Caki2 (cell line): ENCODE results near the gene DDO. TPM values are rescaled to one million over a fixed set of nuclear protein-coding genes. Genes with fewer than 3 reads are reported as not detected.
"Not testable (repeated sequence)": the region's sequence is repeated elsewhere in the genome, so short reads cannot be mapped to it uniquely, and the experiment has no call there.

Source experiments
- DNase-seq: peaks from one replicate; pipeline ENCODE4 v3.0.0-alpha.2; 2015; ENCODE audit warnings: low read depth
- in situ Hi-C: cut with HindIII; loops from 2 replicates; pipeline ENCODE4 v1.10.0; 2016; ENCODE audit warnings: low sequenced_read_pairs, low pct_unique_long_range_greater_than_20kb, mixed read lengths
- total RNA-seq: library from RNA; depleted of rRNA; stranded (reverse); fragments of >200 nt; shearing (Covaris generic); gene quantifications from 2 replicates; pipeline ENCODE4 v1.2.3, GENCODE V29; 2014; ENCODE audit warnings: low replicate concordance; rRNA removed

DDO gene
- total RNA-seq, 1 experiment from 2014 or later, result 6.9 TPM

DNA sequence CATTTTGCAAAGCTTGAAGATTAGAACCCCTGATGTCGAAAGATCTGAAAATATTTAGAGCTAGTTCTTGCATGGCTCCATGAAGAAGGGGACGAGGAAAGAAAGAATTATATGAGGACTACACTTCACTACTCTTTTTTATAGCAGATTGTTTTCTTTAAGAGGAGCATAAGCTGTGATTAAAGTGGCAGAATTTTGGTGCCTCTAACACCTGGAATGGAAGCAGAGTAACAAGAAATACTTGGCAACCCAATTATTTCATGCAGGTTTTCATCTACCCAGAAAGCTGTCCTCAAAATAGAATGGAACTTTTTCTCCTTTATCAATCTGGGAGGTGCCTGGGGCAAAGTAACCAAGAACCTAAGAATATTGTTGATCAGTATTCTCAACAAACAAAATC, 61.2 kb downstream of the DDO start:
- DNase-seq, result no peak
- in situ Hi-C loops, result no loop called here

DNA sequence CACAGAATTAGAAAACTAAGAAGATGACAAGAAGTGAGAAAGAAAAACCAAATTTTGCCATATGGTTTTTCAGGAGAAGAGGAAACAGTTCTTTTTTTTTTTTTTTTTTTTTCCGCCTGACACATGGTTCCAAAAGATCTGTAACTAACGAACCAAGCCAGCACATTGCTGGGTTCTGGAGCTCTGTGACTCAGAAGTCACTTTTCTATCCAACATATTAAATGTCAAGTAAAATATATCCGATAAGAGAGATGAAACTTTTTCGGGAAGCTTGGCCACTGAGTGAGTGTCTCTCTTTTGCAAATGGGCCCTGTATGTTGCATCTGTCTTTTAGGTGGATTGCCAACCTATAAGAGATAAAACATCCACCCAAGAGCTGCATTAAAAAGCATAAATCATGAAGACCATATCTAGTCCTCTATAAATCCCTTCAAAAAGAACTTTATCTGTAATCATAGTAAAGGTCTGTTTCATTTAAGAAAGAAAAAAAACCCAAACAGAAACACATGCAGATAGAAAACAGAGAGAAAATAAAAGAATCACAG, 61.8 kb downstream of the DDO start:
- DNase-seq, result no peak
- in situ Hi-C loops, result no loop called here

DNA sequence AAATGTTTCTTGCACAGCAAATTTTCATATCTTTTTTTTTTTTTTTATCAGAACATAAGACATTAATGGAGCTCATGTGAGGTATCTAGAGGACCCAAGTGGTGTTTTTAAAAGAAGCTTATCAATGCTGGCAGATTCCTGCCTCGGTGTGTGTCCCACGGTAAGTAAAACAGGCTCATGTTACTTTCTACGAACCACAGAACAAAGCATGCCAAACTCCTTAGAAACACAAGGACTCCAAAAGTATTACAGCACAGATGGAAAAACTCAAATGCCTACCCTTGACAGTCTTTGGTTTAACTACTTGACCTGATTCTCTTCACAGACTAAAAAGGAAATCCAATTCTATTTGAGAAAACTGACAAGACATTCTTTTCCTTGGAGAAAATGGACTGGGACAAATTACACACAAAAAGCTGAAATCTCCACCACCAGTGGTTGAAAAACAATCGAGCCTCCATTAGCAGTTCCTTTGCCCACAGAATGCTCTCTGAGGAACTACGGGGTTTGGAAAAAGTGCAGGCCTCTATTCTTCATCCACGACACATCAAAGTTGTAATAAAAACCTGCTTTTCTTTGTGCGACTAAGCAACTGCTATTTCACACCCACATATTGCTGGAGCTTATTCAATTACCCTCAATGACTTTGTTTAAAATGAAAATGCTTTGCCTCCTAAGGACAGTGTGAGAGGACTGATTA, 62.7 kb downstream of the DDO start:
- no peak for DNase-seq
- in situ Hi-C loops, result no loop called here

DNA sequence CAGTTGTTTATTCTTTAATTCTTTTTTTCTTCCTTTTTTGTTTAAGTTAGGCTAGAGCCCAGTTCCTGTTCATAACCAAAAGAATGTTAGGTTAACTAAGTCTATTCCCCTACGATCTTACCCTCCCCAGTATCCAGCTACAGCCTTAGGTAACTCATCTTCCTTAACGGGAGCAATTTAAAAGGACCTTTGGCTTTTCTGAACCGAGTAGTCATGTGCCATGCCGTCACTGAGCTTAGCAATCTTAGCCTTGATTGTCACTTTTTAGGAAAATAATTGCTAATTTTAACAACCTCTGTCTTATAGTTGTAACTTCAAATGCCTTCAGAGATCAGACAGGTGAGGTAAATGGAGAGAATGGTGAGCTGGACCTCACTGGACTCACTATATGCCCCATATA, 63.4 kb downstream of the DDO start:
- in situ Hi-C loops, result no loop called here
- no peak for DNase-seq

DNA sequence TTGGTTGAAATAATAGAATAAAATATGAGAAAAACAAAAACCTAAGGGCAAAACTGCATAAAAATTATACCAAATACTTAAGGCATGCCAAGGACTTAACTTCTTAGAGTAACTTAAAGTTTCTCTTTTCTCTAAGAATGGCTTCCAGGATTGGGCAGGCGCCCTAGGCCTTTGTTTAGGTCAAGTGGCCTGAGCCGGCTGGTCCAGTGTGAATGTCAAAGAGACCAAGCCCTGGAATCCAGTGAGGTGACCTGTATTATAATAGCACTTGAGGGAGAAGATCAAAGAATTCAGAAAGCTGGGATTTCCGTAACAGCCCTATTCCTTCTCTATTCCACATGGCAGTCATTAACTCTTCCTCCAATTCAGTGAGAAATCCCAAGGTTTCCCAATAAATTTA, 63.8 kb downstream of the DDO start:
- in situ Hi-C loops, result no loop called here
- no peak for DNase-seq

DNA sequence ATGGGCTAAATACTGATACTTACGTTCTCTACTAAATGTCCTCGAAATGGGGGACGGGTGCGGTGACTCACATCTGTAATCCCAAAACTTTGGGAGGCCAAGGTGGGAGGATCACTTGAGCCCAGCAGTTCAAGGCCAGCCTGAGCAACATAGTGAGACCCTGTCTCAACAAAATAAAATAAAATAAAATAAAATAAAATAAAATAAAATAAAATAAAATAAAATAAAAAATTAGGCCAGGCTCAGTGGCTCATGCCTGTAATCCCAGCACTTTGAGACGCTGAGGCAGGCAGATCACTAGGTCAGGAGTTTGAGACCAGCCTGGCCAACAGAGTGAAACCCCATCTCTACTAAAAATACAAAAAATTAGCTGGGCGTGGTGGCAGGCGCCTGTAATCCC, 64.8 kb downstream of the DDO start:
- DNase-seq, in situ Hi-C loops: not testable (repeated sequence)

DNA sequence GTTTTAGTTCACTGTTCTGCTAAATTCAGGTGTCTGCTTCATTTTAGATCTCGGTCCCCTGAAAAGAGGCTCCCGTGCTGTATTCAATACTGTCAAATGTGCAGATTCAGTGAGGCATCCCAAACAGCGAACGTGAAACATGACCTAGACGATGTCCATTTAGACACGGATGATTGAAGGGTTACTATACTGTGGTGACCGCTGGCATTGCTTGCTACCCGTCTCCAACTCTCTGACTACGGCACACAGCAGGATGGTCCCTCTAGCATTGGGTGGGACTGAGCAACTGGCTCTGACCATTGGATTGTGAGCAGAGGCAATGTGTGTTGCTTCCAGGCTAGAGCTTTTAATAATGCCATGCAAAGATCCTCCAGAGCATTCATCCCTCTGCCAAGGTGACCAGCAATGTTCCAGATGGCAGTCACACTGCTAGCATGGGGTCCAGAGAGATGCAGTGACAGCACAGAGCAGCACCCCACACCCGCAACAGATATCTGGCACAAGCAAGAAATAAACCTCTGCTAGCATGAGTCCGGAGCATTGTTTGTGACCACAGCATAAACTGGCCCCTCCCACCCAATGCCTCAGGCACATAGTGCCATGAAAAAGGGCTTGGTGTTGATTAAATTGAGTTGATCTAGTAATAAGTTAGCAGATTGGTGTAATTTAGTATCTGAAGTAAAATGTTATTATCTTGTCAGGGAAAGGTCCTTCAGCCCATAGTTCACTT, 66.2 kb downstream of the DDO start:
- in situ Hi-C loops, result no loop called here
- DNase-seq, result no peak

DNA sequence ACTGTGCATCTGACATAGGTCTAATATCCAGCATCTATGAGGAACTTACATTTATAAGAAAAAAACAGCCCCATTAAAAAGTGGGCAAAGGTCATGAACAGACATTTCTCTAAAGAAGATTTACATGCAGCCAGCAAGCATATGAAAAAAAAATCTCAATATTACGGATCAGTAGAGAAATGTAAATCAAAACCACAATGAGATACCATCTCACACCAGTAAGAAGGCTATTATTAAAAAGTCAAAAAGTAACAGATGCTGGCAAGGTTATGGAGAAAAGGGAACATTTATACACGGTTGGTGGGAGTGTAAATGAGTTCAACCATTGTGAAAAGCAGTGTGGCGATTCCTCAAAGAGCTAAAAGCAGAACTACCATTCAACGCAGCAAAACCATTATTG, 70.3 kb downstream of the DDO start:
- in situ Hi-C loops, result no loop called here

DNA sequence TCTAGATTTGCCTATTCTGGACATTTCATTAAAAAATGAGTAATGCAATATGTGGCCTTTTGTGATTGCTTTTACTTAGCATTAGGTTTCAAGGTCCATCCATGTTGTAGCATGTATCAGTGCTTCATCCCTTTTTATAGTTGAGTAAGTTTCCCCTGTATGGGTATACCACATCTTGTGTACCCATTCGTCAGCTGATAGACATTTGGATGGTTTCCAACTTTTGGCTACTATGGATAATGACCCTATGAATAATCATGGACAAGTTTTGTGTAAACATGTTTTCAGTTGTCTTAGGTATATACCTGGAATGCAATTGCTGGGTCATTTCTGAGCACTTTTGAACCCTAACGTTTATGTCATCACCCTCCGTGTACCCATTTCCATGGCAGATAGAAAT, 72.6 kb downstream of the DDO start:
- in situ Hi-C loops, result no loop called here
- DNase-seq, result no peak

More for the DNA sequence above, 70.3 kb downstream of the DDO start:
- no peak for DNase-seq

Other genes starting within 250 kb of the DDO start
- 21.9 and 26.5 TPM in 2 replicates for gene WASF1, start 235.9 kb downstream of the DDO start, total RNA-seq
- gene CDC40, start 235.1 kb downstream of the DDO start, total RNA-seq, result 13.4 and 15.1 TPM in 2 replicates
- gene METTL24, start 57.2 kb downstream of the DDO start, total RNA-seq, result not detected in 2 replicates
- gene SLC22A16, start 61.0 kb upstream of the DDO start, total RNA-seq, result not detected in 2 replicates